GM21717 (cell line): ENCODE results near the gene TACC2.

Experiments
- ATAC-seq: cut with Tn5 transposase; IDR thresholded peaks from one replicate; pipeline ENCODE4 v1.9.1; 2021; ENCODE audit warnings: mild to moderate bottlenecking, moderate library complexity; ENCODE audit not compliant: unreplicated experiment

The TACC2 gene

DNA sequence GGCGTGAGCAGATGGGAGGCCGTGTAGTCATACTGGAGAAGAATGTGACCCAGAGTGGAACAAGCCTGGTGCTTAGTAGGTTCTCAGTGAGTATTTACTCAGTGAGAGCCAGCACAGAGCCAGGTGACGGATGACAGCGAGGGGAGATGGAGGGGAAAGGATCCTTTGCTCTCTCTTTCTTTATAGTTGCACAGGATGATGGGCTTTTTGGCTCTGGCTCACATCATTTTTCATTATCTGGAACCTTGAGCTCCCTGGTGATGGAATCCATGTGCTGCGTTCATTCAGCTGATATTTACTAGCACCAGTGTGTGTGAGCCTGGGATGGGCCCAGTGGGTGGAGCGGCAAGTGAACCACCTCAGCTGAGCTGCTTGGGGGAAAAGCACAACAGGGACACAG is 299.3 kb downstream of the TACC2 start:
- no peak for ATAC-seq

DNA sequence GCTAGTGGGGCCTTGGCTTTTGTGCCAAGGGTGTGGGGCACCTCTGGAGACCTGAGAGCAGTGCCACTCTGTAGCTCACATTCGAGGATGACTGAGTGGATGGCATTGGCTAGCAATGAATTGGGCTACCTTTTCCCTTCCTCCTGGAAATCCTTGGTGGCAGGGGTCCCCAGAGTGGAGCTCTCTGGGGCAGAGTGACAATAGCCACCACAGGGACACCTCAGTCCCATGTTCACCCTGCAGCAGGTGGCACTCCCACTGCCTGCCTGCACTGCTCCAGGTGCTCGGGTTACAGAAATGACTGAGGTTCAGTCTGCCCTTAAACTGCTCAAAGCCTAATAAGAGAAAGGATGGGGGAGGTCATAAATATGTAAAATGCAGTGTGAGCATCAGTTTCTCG is 300.0 kb downstream of the TACC2 start:
- no peak for ATAC-seq

DNA sequence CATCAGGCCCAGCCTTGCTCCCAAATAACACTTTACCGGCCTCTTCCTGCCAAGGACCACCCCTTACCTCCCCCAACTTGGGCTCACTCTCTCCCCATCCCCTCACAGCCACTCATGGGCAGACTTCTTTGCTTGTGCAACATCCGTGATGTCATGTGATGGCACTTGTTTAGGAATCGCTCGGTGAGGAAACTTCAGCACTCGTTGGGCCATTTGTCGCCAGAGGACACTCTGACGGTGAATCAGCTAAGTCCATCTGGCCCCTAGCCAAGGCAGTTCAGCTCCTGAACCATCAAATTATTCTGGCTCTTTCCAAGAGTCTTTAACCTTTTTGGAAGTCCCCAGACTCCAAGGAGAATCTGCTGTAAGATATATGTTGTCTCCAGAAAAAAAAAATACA is 301.4 kb downstream of the TACC2 start:
- no peak for ATAC-seq

GRCh38 chr10:122290833-122291532 is 302.0 kb downstream of the TACC2 start:
- ATAC-seq: no peak

DNA sequence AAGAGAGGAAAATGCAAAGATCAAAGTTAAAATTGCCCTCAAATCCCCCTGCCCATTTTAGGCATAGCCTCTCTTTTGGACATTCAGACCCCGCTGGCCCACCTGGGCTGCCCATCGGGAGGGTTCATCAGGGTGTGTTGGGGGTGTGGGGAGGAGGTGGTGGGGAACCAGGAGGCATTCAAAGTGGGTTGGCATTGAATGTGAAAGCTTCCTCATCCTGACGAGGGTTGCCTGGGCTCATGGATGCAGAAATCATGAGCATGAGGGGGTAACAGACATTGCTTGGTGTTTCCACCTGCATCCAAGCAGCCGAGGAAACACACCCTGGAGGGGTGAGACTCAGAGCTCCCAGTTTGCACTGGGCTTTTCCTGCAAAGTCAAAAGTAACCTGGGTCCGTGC is 302.8 kb downstream of the TACC2 start:
- no peak for ATAC-seq

GRCh38 chr10:122292376-122292775 is 303.4 kb downstream of the TACC2 start:
- ATAC-seq: no peak

DNA sequence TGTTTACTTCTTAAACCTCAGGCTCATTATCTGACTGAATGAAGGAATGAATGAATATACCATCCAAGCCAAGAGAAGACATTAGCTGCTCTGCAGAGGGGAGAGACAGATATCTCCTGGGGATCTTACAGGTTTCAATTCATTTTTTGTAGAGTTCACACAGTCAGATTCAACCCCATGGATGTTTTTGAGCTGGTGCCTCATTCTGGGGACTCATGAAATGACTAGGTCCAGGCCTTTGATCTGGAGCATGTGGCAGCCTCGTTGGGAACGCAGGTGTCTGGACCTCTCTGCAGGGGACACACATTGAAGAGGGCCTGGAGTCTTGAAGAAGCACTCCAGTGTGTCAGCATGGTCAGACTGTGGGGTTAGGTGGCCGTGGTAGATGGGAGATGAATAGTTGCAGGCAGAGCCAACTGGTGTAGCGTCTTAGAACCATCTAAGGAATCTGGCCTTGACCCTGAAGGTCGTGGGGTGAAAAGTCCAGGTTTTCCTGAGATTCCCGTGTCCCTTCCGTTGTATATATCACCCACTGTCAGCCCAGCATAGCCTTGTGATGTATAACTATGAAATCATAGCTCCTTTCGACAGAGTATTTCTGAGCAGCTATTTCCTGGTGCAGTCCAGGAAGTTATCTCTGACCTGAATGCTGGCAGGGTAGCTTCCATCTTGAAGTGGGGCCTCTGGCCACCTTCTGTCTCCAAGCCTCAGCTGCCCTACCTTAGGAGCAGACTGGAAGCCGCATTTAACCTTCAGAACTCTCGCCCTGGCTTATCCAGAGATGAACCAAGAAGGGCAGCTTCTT is 304.4 kb downstream of the TACC2 start:
- ATAC-seq: no peak

DNA sequence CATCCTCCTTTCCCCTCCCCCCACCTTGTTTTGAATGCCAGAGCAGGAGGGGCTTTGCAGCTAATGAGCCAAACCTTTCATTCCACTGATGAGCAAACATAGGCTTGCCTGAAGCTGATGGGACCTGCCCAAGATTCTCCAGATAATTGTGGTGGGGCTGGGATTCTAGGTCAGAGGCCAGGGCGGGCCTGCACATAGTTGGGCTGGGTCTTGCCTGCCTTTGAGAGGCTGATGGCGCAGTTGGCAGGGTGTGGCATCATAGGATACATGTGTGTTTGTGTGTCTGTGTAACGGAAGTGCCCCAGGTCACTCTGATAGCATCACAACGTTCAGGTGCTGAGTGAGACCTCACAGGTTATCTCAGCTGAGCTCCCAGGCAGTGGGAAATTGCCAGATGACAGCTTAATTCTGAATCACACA is 305.0 kb downstream of the TACC2 start:
- no peak for ATAC-seq

DNA sequence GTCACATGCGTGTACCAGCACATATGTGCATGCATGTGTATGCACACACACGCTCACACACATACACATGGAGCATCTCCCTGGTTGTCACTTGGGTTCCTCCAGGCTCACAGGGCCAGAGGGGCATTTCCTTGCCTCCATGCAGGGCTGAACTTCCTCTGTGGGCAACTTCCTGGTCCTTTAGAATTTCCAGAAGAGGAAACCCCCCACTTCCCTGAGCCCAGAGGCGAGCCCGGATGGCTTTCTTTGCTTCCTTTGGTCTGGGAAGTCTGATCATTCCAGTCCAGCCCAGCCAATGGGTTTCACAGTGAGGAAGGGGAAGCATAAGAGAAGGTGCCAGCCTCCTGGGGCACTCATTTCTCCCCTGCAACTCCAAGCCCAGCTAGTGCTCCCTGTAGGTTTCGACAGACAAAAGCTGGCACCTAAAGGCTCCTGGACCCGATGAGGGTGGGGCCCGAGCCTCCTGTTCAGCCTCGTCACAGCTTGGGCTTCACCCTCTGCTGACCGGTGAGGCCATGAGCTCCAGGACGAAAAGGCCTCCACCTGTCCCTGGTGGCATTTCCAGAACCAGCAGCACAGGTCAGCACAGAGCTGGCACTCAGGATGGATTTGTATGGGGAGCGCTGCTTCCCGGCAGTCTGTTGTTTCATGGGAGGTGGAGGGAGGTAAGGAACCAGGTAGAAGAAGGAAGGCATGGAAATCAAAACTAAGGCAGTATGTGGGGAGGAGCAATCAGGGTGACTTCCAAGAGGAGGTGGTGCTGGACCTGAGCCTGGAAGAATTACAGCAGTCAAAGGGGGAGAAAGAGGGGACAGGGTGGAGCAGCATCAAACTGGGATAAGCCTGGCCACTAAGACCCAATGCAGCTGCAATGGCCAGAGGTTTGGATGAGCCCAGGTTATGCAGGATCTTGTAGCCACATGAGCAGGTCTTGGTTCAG is 305.8 kb downstream of the TACC2 start:
- no peak for ATAC-seq

GRCh38 chr10:122295451-122295809 is 306.5 kb downstream of the TACC2 start:
- ATAC-seq: no peak

GRCh38 chr10:122296363-122297120 is 307.6 kb downstream of the TACC2 start:
- ATAC-seq: no peak

DNA sequence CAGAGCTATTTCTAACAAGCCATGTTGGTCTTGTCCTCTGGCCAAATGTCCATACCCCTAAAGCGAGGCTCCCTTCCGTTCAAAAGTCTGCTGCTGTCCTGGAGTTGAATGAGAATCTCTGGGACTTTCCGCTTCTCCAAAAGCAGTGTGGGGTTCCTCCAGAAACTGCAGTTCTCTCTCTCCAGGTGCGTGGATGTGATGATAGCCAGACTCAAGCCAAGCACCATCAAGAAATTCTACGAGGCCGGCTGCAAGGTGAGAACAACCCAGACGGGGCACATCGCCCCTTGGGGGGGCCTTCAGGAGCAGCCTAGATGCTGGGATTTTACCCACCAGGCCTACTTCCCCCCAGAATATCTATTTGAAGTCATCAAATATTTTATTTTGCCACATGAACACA is 308.6 kb downstream of the TACC2 start:
- ATAC-seq: no peak

- ATAC-seq: no peak
These were observed 309.2 kb downstream of the TACC2 start for GRCh38 chr10:122298206-122298597.

DNA sequence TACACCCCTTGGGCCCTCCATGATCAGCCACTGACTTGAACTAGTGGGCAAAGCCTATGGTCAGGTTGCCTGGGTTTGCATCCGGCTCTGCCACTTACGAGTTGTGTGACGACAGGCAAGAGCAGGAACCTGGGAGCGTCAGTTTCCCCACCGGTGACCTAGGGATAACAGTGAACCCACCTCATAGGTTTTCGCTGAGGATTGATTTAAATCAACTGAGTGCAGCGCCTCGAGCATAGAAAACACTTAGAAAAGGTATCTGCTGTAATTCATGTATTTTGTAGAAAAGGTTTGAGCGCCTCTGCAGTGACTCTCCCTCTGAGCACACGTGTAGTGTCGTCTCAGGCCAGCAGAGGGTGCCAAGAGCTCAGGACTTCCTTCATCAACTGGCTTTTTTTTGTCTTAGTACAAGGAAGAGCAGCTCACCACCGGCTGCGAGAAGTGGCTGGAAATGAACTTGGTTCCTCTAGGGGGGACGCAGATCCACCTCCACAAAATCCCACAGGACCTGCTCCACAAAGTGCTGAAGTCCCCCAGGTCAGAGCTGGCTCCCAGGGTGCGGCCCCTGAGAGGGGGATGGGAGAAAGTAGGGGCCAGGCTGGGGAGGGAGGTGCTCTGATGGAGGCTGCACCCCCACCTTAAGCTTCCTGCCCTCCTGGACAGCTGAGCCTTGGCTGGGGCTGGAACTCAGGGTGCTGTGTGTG is 309.8 kb downstream of the TACC2 start:
- no peak for ATAC-seq

- no peak for ATAC-seq
These were observed 310.6 kb downstream of the TACC2 start for GRCh38 chr10:122299423-122300075.

- no peak for ATAC-seq
These were observed 312.3 kb downstream of the TACC2 start for GRCh38 chr10:122301055-122301810.

GRCh38 chr10:122301811-122302115 is 312.8 kb downstream of the TACC2 start:
- no peak for ATAC-seq

DNA sequence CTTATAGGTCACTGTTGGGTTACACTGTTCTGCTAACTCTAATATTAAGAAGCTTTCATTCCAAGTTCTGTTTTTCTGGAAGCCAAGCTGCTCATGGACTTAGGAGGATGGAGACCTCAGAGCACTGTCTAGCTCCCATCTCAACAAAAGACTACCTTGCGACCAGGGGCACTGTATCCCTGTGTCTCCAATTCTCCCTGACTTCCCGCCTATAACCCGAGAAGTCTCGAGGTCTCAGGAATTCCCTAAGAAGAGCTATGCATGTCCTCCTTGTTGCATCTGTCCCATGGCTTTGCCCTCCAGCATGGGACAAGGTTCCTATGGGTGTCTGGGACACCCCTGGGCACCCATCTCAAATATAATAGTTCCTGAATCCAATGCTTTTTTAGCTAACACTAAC is 313.4 kb downstream of the TACC2 start:
- ATAC-seq: no peak
